ENCODE results near the gene ITGAL.
"Not testable (repeated sequence)": the region's sequence is repeated elsewhere in the genome, so short reads cannot be mapped to it uniquely, and the experiment has no call there.

ITGAL gene

DNA sequence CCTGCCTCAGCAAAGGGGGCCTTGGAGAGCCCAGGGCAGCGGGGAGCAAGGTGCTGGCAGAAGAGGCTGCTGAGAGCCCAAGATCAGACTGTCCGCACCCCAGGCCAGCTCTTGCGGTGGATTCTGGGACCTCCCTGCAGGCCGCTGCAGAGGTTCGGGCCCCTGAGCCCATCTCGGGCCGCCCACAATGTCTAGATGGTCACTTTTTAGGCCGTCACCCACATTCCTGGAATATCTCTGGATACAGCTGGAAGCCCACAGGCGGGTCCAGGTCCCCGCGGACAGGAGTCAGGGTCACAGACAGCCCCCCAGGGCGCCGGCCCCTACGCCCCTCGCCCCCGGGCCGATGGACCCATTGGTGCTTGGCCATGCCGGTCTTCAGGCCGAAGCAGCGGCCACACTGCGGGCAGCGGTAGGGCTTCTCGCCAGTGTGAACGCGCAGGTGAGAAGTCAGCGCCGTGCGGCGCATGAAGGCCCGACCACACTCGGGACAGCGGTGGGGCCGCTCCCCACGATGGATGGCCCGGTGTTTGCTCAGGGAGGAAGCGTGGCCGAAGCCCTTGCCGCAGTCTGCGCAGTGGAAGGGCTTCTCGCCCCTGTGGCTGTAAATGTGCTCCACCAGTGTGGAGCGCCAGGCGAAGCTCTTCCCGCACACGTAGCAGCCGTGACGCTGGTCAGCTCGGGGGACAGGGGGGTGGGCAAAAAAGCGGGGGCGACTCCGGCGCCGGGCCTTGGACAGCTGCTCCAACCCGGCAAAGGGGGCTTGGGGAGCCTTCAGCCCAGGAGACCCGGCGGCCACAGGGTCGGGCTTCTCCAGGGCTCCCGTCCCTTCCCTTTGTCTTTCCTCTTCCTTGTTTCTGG lies 60.0 kb downstream of the ITGAL start:
- no peak for TF ChIP-seq FOXP2 (optimal IDR thresholded peaks at IDR 0.05; ENCODE audit: control extremely low read depth, extremely low read length, insufficient read depth)
- TF ChIP-seq EZH2 (IDR thresholded peaks at IDR 0.05), result no peak
- no peak for TF ChIP-seq POLR2AphosphoS5 (IDR thresholded peaks at IDR 0.05; ENCODE audit: borderline replicate concordance, low read depth, low read length)
- Histone ChIP-seq H3K27ac (no peak overlapping the region), H3K9me3 (ENCODE audit: low read depth, low read length) (no peaks in the 10 kb centered on the region), H3K9ac (ENCODE audit: insufficient read length) (no peak overlapping the region), H3K36me3 (ENCODE audit: insufficient read depth, low read length) (peaks cover 6% of the 10 kb centered on the region; the same call in 1 of the 2 replicates), H3K4me3 (no peak overlapping the region)
- no peak for DNase-seq (ENCODE audit: low read depth, low spot score)

DNA sequence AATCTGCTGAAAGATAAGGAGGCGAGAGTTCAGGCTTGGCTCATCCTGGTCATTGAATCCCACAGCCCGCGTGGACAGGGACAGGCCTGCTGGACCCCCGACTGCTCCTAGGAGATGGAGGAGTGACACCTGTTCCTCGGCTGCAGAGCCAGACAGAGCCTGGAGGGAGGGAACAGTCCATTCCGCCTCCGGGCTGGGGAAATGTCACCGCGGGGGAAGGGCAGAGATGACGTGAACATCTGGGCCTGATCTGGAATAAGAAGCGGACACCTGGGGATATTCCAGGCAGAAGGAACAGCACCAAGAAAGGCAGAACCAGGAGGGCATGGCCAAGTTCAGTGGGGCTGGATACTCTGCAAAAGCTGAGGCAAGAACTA lies 60.6 kb downstream of the ITGAL start:
- Histone ChIP-seq H3K9me3 (ENCODE audit: low read depth, low read length) (no peaks in the 10 kb centered on the region), H3K27ac (no peak overlapping the region), H3K36me3 (ENCODE audit: insufficient read depth, low read length) (peaks cover 6% of the 10 kb centered on the region; the same call in 1 of the 2 replicates), H3K4me3 (no peak overlapping the region), H3K9ac (ENCODE audit: insufficient read length) (no peak overlapping the region)
- TF ChIP-seq POLR2AphosphoS5 (IDR thresholded peaks at IDR 0.05; ENCODE audit: borderline replicate concordance, low read depth, low read length), result no peak
- no peak for TF ChIP-seq EZH2 (IDR thresholded peaks at IDR 0.05)
- TF ChIP-seq FOXP2 (optimal IDR thresholded peaks at IDR 0.05; ENCODE audit: control extremely low read depth, extremely low read length, insufficient read depth), result no peak
- DNase-seq (ENCODE audit: low read depth, low spot score), result no peak

DNA sequence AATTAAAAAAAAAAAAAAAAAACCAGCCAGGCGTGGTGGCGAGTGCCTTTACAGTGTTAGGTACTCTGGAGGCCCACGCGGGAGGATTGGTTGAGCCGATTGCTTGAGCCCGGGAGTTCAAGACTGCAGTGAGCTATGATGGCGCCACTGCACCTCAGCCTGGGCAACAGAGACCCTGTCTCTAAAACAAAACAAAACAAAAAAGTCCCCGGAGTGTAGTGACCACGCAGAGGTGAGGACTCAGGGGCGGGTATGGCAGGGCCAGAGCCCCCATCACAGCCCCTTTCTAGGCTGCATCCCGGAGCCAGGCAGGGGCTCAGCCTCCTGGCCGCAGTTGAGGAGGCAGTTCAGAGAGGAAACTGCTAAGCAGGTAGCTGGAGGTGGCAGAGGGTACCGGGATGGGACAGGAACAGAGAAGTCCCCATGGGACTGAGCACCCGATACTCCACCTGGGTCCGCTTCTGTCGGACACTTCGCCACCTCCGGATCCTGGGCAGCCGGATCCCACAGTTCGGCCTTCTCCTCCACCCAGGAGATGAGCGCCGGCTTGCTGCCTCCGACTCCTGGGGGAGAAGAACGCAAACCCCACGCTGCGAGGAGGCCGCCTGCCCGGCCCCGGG lies 61.3 kb downstream of the ITGAL start:
- TF ChIP-seq EZH2 (IDR thresholded peaks at IDR 0.05) (no peak), FOXP2 (optimal IDR thresholded peaks at IDR 0.05; ENCODE audit: control extremely low read depth, extremely low read length, insufficient read depth) (no peak), POLR2AphosphoS5 (IDR thresholded peaks at IDR 0.05; ENCODE audit: borderline replicate concordance, low read depth, low read length) (no peak)
- DNase-seq (ENCODE audit: low read depth, low spot score), result no peak
- Histone ChIP-seq H3K4me3 (peak overlapping the region; percentile 100), H3K27ac (peak overlapping the region; percentile 94), H3K36me3 (ENCODE audit: insufficient read depth, low read length) (peaks cover 6% of the 10 kb centered on the region; the same call in 1 of the 2 replicates), H3K9ac (ENCODE audit: insufficient read length) (peak overlapping the region; percentile 99), H3K9me3 (ENCODE audit: low read depth, low read length) (no peaks in the 10 kb centered on the region)

DNA sequence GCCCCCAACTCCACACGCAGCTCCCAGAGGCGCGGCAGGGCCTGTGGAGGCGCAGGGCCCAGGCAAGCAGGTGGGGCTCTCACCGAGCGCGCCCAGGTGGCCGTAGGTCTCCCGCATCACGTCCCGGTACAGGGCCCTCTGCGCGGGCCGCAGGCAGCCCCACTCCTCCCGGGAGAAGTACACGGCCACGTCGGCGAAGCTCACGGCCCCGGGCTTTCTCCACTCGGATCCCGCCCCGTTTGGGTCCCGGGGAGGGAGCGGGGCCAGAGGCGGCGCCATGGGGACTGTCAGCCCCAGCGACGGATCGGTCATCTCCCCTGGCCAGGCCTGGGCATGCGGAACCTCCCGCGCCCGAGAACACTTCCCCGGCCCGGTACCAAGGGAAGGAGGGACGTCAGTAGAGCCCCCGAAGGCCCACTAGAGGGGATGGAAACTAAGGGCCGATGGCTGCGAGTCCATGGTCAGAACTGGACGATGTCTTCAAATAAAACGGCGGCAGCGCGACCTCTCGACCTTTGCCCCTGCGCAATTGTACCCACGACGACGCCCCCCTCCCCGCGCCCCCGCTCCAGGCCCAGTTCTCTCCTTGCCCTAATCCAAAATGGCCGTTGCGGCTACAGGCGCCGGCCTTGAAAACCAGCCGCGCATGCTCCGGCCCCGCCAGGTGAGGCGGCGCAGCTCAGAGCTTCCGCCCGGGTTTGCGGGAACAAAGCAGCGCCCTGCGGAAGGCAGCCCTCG lies 62.0 kb downstream of the ITGAL start, which contains the start of gene ZNF747:
Gene ZNF747, minus strand, starts transcription at position 491 of the 738 bp plus-strand sequence. Its CDS starts 179 bp downstream, at position 312.
- peaks cover 6% of the 10 kb centered on the region; the same call in 1 of the 2 replicates for H3K36me3 ChIP-seq (ENCODE audit: insufficient read depth, low read length)
- H3K4me3 ChIP-seq, result peak within 1 kb of the TSS; percentile 100
- DNase-seq (ENCODE audit: low read depth, low spot score), result no peak
- peak within 1 kb of the TSS; percentile 99 for H3K9ac ChIP-seq (ENCODE audit: insufficient read length)
- no peaks in the 10 kb centered on the region for H3K9me3 ChIP-seq (ENCODE audit: low read depth, low read length)
- TF ChIP-seq EZH2 (IDR thresholded peaks at IDR 0.05) (no peak), POLR2AphosphoS5 (IDR thresholded peaks at IDR 0.05; ENCODE audit: borderline replicate concordance, low read depth, low read length) (peak; percentile 86), FOXP2 (optimal IDR thresholded peaks at IDR 0.05; ENCODE audit: control extremely low read depth, extremely low read length, insufficient read depth) (no peak)
- H3K27ac ChIP-seq, result peak within 1 kb of the TSS; percentile 94

DNA sequence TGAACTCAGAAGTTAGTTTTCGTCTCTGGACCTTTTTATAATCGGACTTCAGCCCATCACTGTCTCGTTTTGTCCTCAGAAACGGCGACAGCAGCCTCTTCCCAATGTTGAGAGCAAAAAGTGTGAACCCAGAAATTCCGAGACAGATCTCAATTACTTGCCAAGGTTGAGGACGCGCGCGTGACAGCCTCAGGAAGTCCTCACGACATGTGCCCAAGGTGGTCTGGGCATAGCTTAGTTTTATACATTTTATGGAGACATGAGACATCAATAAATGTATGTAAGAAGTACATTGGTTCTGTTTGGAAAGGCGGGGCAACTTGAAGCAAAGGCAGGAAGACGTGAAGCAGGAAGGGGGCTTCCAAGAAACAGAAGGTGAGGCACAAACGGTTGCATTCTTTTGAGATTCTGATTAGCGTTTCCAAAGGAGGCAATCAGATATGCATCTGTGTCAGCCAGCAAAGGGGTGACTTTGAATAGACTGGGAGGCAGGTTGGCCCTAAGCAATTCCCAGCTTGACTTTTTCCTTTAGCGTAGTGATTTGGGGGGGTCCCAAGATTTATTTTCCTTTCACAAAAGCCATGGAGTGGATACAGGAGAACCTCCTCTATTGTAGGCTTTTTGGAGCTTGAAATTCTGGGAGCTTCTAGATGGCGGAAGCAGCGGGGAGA lies 62.7 kb downstream of the ITGAL start:
- Histone ChIP-seq H3K36me3 (ENCODE audit: insufficient read depth, low read length) (peaks cover 6% of the 10 kb centered on the region; the same call in 1 of the 2 replicates), H3K9me3 (ENCODE audit: low read depth, low read length) (no peaks in the 10 kb centered on the region), H3K4me3 (peak overlapping the region; percentile 100), H3K9ac (ENCODE audit: insufficient read length) (peak overlapping the region; percentile 99), H3K27ac (peak overlapping the region; percentile 94)
- TF ChIP-seq EZH2 (IDR thresholded peaks at IDR 0.05), result no peak
- TF ChIP-seq FOXP2 (optimal IDR thresholded peaks at IDR 0.05; ENCODE audit: control extremely low read depth, extremely low read length, insufficient read depth), result no peak
- no peak for TF ChIP-seq POLR2AphosphoS5 (IDR thresholded peaks at IDR 0.05; ENCODE audit: borderline replicate concordance, low read depth, low read length)
- no peak for DNase-seq (ENCODE audit: low read depth, low spot score)

DNA sequence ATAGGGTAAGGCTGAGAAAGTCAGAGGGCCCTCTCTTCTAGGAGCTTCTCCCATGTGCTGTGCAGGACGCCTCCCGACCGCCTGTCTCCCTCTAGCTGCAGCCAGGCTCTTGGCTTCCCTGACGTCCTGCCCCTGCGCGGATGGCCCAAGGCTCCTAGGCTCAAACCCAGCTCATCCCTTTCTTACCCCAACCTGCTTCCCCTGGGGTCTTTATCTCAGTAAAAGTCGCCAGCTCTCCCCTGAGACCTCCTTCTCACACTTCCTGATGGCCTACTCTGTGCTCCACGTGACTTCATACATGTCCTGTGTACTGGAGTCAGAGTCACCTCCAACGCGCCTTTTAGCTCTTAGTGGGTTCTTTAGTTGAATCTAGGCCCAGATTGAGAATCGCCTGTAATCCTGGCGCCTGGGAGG lies 63.2 kb downstream of the ITGAL start:
- DNase-seq (ENCODE audit: low read depth, low spot score), result no peak
- H3K9ac ChIP-seq (ENCODE audit: insufficient read length), result peak overlapping the region; percentile 99
- H3K4me3 ChIP-seq, result peak overlapping the region; percentile 100
- H3K27ac ChIP-seq, result peak overlapping the region; percentile 94
- no peak for TF ChIP-seq FOXP2 (optimal IDR thresholded peaks at IDR 0.05; ENCODE audit: control extremely low read depth, extremely low read length, insufficient read depth)
- TF ChIP-seq EZH2 (IDR thresholded peaks at IDR 0.05), result no peak
- TF ChIP-seq POLR2AphosphoS5 (IDR thresholded peaks at IDR 0.05; ENCODE audit: borderline replicate concordance, low read depth, low read length), result no peak
- H3K36me3 ChIP-seq (ENCODE audit: insufficient read depth, low read length), result peaks cover 6% of the 10 kb centered on the region; the same call in 1 of the 2 replicates
- no peaks in the 10 kb centered on the region for H3K9me3 ChIP-seq (ENCODE audit: low read depth, low read length)

DNA sequence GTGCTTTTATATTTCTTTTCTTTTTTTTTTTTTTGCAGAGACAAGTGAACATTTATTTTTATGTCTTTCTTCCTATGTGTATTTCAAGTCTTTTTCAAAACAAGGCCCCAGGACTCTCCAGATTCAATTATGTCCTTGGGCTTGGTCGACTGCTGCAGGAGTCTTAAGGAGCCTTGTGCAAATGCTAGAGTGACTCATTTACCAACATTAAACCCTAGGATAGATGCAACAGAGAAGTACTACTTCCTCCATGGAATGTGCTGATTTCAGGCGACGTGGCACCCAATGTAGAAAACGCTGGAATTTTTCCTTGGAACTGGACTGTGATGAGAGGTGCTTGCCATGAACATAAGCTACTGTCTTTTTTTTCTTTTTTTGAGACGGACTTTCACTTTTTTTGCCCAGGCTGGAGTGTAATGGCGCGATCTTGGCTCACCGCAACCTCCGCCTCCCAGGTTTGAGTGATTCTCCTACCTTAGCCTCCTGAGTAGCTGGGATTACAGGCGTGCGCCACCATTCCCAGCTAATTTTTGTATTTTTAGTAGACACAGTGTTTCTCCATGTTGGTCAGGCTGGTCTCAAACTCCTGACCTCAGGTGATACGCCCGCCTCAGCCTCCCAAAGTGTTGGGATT lies 64.0 kb downstream of the ITGAL start:
- H3K36me3 ChIP-seq (ENCODE audit: insufficient read depth, low read length); DNase-seq (ENCODE audit: low read depth, low spot score); H3K9me3 ChIP-seq (ENCODE audit: low read depth, low read length): not testable (repeated sequence)
- H3K27ac ChIP-seq, result peak overlapping the region; percentile 94; the same call in 1 of the 2 replicates
- peak overlapping the region; percentile 100 for H3K4me3 ChIP-seq
- H3K9ac ChIP-seq (ENCODE audit: insufficient read length), result peak overlapping the region; percentile 99
